Type B pancreatic cell (in vitro differentiated cells): ENCODE data around the gene TMEM205. TPM values are rescaled to one million over a fixed set of nuclear protein-coding genes. Genes with fewer than 3 reads are reported as not detected.
A peak's percentile ranks its signal among the peaks of the same experiment; 100 is the strongest.

Experiments
- DNase-seq: peaks from one replicate; pipeline ENCODE4 v3.0.0; 2021; ENCODE audit warnings: mixed read lengths; ENCODE audit not compliant: unreplicated experiment; ENCODE audit errors: extremely low spot score
- H3K27ac Mint-ChIP-seq: 2 replicates; pipeline ENCODE4 v1.8.0; 2021; ENCODE audit warnings: mild to moderate bottlenecking, mixed read lengths
- H3K27me3 Mint-ChIP-seq: 2 replicates; pipeline ENCODE4 v1.8.0; 2021; ENCODE audit warnings: mixed read lengths
- H3K36me3 Mint-ChIP-seq: 2 replicates; pipeline ENCODE4 v1.8.0; 2021; ENCODE audit warnings: mixed read lengths
- H3K4me1 Mint-ChIP-seq: one replicate; pipeline ENCODE4 v1.8.0; 2021; ENCODE audit warnings: mixed read lengths; ENCODE audit not compliant: unreplicated experiment
- H3K4me3 Mint-ChIP-seq: 2 replicates; pipeline ENCODE4 v1.8.0; 2021; ENCODE audit warnings: mild to moderate bottlenecking, mixed read lengths
- H3K9me3 Mint-ChIP-seq: 2 replicates; pipeline ENCODE4 v1.8.0; 2021; ENCODE audit warnings: mixed read lengths
- total RNA-seq: library from RNA; stranded (reverse); gene quantifications from 2 replicates; pipeline ENCODE4 v1.2.1, GENCODE V29; 2021; ENCODE audit warnings: low replicate concordance
- TF ChIP-seq, protein P1 (sequence below): fragments of 200-600 bp; sonication (generic); conservative IDR thresholded peaks from 2 replicates; pipeline ENCODE4 v1.5.0; 2021; ENCODE audit warnings: antibody characterized with exemption, mild to moderate bottlenecking

Gene TMEM205
- total RNA-seq, 1 donor from 2014 or later = 58.6 TPM

DNA sequence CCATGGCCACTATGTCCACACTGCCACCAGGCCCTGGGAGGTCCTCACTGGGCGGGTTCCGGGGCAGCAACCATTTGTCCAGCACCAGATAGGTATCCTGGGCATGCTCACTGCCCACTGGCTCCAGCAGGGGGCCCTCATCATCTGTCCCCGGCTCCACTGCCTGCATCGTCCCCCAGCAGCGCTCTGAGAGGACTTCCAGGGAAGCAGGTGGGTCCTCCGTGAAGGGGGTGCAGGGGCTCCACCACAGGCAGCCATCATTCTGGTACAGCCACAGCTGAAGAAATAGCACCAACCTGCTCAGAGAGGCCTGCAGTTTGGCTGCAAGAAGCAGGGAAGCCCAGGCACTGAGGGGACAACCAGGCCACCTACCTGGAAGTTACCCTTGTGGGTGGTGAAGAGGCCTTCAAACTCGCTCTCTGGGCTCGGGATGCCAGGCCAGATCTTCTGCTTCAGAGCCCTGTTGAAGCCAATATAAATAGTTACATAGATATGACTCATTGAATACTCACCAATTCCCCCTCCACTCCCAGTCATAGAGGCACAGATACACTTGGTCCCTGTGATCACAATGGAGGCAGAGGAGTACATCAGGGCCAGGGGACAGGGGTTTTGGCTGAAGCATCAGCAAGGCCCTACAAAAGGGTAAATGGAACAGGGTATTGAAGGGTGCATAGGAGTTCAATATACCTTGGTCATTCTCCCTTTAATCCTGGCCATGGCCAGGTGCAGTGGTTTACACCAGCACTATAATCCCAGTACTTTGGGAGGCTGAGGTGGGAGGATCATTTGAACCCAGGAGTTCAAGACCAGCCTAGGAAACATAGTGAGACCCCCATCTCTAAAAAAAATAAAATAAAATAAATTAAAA lies 32.5 kb upstream of the TMEM205 start:
- no peak for DNase-seq
- Mint-ChIP-seq H3K36me3 (peaks cover 3% of the 10 kb centered on the region), H3K4me1 (peaks cover 22% of the 10 kb centered on the region), H3K4me3 (no peak overlapping the region), H3K9me3 (no peaks in the 10 kb centered on the region), H3K27me3 (peaks cover 17% of the 10 kb centered on the region), H3K27ac (peak overlapping the region; percentile 64)
- TF ChIP-seq, protein P1, sequence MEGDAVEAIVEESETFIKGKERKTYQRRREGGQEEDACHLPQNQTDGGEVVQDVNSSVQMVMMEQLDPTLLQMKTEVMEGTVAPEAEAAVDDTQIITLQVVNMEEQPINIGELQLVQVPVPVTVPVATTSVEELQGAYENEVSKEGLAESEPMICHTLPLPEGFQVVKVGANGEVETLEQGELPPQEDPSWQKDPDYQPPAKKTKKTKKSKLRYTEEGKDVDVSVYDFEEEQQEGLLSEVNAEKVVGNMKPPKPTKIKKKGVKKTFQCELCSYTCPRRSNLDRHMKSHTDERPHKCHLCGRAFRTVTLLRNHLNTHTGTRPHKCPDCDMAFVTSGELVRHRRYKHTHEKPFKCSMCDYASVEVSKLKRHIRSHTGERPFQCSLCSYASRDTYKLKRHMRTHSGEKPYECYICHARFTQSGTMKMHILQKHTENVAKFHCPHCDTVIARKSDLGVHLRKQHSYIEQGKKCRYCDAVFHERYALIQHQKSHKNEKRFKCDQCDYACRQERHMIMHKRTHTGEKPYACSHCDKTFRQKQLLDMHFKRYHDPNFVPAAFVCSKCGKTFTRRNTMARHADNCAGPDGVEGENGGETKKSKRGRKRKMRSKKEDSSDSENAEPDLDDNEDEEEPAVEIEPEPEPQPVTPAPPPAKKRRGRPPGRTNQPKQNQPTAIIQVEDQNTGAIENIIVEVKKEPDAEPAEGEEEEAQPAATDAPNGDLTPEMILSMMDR = peak; percentile 78

DNA sequence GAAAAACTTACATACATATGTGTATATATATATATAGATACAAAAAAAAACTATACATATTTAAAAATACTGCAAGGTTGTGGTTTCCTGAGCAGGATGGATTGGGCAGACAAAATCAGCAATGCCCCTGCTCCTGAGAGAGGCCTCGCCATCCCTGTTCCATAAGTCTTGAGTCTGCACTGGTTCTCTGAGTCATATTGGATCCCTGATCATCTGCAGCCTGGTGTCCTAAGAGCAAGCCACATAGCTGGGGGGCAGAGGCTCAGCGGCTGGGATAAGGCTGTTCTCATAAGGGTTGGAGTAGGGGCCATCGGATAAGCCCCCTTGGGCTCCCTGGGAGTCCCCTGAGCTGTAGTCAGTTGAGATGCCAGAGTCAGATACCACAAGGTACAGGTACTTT lies 31.7 kb upstream of the TMEM205 start:
- TF ChIP-seq, protein P1 = no peak
- Mint-ChIP-seq H3K27ac (no peak overlapping the region), H3K9me3 (no peaks in the 10 kb centered on the region), H3K4me1 (peaks cover 27% of the 10 kb centered on the region), H3K36me3 (peaks cover 3% of the 10 kb centered on the region), H3K27me3 (peaks cover 13% of the 10 kb centered on the region), H3K4me3 (no peak overlapping the region)
- DNase-seq = no peak

DNA sequence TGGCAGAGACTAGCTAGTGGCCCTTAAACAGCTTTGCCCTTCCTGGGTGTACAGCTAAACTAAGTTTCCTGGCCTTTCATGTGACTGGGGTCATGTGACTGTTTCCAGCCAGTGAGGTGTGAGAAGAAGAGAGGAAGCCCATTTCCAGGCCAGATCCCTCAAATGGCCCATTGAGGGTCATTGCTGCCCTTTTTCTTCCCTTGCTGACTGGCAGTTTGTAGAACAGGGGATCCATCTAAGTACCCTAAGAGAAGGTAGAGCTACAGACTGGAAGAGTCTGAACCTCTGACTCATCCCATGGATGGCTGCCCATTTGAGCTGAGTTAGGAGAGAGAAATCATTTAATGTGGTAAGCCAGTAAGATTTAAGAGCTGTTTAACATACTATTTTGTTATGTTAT lies 31.2 kb upstream of the TMEM205 start:
- H3K4me3 Mint-ChIP-seq = peak overlapping the region; percentile 21
- TF ChIP-seq, protein P1 = no peak
- peaks cover 10% of the 10 kb centered on the region for H3K27me3 Mint-ChIP-seq
- peaks cover 3% of the 10 kb centered on the region for H3K36me3 Mint-ChIP-seq
- no peaks in the 10 kb centered on the region for H3K9me3 Mint-ChIP-seq
- H3K4me1 Mint-ChIP-seq = peaks cover 27% of the 10 kb centered on the region
- no peak overlapping the region for H3K27ac Mint-ChIP-seq
- DNase-seq = no peak

DNA sequence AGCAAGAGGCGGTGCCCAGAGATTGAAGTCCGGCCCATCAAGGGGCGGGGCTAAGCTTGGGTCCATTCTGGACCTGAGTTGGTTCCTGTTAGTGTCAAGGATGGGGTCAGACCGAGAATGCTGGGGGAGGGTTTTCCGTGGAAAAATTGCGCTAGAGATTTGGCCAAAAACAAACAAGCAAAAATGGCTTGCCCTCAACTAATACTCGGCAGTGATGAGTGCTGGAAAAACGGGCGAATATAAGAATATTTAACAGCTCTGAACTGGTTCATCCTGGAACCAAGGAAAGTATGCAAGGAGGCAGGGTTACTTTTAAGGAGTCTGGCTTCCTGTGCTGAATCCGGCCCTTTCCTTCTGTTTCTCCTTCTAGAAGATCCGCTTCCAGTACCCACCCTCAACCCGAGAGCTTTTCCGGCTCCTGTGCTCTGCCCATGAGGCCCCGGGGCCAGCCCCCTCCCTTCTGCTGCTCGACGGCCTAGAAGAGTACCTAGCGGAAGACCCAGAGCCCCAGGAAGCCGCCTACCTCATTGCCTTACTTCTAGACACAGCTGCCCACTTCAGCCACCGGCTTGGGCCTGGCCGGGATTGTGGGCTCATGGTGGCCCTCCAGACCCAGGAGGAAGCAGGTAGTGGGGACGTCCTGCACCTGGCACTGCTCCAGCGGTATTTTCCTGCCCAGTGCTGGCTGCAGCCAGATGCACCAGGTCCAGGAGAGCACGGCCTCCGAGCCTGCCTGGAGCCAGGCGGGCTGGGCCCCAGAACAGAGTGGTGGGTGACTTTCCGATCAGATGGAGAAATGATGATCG lies 29.3 kb upstream of the TMEM205 start:
- Mint-ChIP-seq H3K36me3 (peaks cover 3% of the 10 kb centered on the region), H3K27ac (peak overlapping the region; percentile 60), H3K4me1 (peaks cover 21% of the 10 kb centered on the region), H3K4me3 (no peak overlapping the region), H3K9me3 (no peaks in the 10 kb centered on the region), H3K27me3 (no peaks in the 10 kb centered on the region)
- no peak for DNase-seq
- TF ChIP-seq, protein P1 = no peak

DNA sequence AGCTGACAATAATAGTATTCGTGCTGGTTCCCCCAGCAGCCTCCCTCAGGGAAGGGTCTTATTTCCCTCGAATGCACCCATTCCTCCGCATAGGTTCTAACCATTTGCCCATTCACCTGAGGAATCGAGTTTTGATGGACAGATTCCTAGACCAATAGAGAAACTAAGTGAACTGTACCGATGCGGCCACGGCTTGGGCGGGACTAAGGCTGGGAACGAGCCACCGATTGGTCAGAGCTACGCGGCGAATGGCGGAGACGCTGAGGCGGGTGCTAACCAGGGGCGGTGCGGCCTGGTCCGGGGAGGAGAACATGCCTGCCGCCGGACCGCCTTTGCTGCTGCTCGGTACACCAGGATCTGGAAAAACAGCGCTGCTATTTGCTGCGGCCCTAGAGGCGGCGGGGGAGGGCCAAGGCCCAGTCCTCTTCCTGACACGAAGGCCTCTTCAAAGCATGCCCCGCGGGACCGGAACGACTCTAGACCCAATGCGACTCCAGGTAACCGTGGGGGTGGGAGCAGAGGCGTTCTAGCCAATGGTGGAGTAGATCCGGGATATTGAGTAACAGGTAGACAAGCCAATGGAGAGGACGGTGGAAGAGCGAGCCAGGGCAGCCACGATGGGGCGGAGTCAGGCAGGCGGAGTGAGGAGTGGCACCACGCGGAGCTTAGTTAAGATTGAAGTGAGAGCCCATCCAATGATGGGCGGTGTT lies 28.5 kb upstream of the TMEM205 start, which contains the start of gene SWSAP1:
Gene SWSAP1, plus strand, starts transcription at position 234 of the 710 bp plus-strand sequence. Its CDS starts 15 bp downstream, at position 249.
- Mint-ChIP-seq H3K27ac (no peak within 1 kb of the TSS), H3K9me3 (no peaks in the 10 kb centered on the region), H3K4me1 (peaks cover 16% of the 10 kb centered on the region), H3K36me3 (peaks cover 3% of the 10 kb centered on the region), H3K27me3 (no peaks in the 10 kb centered on the region), H3K4me3 (no peak within 1 kb of the TSS)
- TF ChIP-seq, protein P1 = no peak
- peak; percentile 95 for DNase-seq
